Fibroblast of the aortic adventitia (primary cell): Measurements from ENCODE around the gene BMP6. TPM values are rescaled to one million over a fixed set of nuclear protein-coding genes. Genes with fewer than 3 reads are reported as not detected.

Source experiments
- DNase-seq: peaks from one replicate; pipeline ENCODE4 v3.0.0-alpha.2; 2010; ENCODE audit warnings: low read depth
- H3K4me3 ChIP-seq: 2 replicates; pipeline ENCODE4 v1.5.1; 2011; ENCODE audit warnings: low read depth, mild to moderate bottlenecking, control low read depth, low read length, moderate library complexity
- total RNA-seq: library from RNA; depleted of rRNA; stranded (reverse); fragments of >200 nt; gene quantifications from 2 replicates; pipeline ENCODE4 v1.2.3, GENCODE V29; 2012; ENCODE audit warnings: low replicate concordance
- TF ChIP-seq, protein P1 (sequence below): IDR thresholded peaks from 2 replicates; pipeline ENCODE4 v1.5.1; 2011; ENCODE audit warnings: mild to moderate bottlenecking, low read length, control low read depth, inconsistent platforms; ENCODE audit not compliant: insufficient read depth

BMP6 gene
- total RNA-seq, 1 donor: 10.5 TPM

DNA sequence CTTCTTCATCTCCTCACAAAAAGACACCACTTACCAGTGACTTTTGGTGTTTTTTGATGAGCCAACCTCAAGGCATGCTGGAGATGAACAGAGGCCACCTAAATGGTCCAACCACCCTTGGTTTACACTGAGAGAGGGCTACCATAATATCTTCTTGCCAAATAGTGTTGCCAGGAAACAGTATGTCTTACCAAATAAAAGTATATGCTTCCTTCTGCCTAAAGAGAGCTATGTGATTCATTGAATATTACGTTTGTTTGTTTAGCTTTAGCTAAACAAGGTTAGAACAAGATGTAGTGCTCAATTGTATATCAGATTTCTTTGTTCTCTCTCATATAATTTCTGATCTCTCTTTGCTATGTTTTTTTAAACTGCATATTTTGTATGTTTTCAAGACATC is 40.6 kb upstream of the BMP6 start:
- no peak overlapping the region for H3K4me3 ChIP-seq
- no peak for DNase-seq
- TF ChIP-seq, protein P1, sequence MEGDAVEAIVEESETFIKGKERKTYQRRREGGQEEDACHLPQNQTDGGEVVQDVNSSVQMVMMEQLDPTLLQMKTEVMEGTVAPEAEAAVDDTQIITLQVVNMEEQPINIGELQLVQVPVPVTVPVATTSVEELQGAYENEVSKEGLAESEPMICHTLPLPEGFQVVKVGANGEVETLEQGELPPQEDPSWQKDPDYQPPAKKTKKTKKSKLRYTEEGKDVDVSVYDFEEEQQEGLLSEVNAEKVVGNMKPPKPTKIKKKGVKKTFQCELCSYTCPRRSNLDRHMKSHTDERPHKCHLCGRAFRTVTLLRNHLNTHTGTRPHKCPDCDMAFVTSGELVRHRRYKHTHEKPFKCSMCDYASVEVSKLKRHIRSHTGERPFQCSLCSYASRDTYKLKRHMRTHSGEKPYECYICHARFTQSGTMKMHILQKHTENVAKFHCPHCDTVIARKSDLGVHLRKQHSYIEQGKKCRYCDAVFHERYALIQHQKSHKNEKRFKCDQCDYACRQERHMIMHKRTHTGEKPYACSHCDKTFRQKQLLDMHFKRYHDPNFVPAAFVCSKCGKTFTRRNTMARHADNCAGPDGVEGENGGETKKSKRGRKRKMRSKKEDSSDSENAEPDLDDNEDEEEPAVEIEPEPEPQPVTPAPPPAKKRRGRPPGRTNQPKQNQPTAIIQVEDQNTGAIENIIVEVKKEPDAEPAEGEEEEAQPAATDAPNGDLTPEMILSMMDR: no peak

- TF ChIP-seq, protein P1: no peak
- no peak for DNase-seq
- H3K4me3 ChIP-seq: no peak overlapping the region
Measured at GRCh38 chr6:7687145-7688111, 38.5 kb upstream of the BMP6 start.

DNA sequence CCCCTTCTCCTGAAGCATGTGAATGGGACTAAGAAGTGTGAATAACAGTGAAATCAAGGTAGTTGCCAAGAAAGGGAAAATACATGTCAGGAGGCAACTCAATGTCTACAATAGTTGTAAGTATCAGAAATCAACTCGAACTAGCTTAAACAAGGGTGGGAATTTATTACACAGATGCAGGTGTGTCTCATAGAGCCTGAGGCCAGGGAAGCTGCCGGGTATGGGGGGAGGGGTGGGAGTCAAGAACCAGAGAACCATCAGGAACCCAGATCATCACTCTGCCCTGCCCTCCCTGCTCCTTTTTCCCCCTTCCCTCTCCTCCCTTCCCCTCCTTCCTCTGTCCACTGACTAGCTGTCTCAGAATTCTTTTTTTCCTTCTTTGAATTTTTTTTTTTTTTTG is 34.9 kb upstream of the BMP6 start:
- TF ChIP-seq, protein P1: no peak
- DNase-seq: no peak
- no peak overlapping the region for H3K4me3 ChIP-seq

DNA sequence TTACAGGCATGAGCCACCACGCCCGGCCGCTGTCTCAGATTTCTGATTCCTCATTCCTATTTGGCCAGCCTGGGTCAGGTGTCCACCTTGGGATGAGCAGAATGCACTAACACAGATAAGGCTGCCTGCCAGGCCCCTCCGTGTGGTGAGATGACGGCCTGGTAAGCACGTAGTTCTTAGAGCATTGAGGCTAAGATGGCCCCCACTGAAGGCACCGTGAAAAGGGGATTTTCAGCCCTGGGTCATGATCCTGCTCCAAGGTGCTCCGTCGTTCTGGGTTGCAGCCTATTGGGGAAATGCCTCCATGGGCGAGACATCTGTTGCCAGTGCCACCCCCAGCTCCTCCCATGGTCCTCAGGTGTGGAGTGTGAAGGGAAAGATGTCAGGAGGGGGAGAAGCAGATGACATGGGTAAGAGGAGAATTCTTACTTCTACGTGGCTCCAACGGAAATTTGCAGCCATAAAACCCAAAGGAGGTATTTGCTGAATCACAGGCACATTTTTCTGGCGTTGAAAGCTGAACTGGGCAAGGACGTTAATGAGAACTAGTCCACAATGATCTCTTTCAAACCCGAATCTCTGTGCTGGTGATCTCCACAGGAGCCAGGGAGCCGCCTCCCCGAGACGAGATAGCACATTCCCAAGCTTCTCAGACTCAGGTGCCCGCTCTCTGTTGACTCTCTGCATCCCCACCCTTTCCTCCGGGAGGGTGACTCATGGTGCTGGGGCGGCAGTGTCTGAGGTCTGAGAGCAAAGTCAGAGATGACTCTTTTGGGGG is 34.0 kb upstream of the BMP6 start:
- DNase-seq: peak; percentile 46
- no peak overlapping the region for H3K4me3 ChIP-seq
- TF ChIP-seq, protein P1: no peak

DNA sequence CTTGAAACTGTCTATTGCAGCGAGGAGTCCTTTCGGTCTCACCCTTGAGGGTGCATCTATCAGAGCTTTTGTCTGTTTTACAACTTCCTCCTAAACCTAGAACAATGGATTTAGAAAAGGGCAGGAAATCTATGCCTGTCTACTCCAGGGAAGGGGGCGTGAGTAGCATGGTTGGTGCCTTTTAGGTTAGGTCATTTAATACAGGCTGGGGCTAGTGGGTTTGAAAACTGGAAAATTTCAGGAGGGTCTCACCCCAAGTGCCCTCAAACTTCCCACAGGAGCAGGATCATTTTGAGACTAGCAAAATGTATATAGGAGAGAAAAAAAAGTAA is 33.5 kb upstream of the BMP6 start:
- H3K4me3 ChIP-seq: no peak overlapping the region
- TF ChIP-seq, protein P1: no peak
- no peak for DNase-seq

GRCh38 chr6:7693827-7694226 is 32.1 kb upstream of the BMP6 start:
- DNase-seq: no peak
- TF ChIP-seq, protein P1: no peak
- H3K4me3 ChIP-seq: no peak overlapping the region
